Mesendoderm (in vitro differentiated cells): ENCODE results near the gene MSANTD2.

Experiments
- DNase-seq: peaks from one replicate; pipeline ENCODE4 v3.0.0; 2013
- H2AK5ac ChIP-seq: 2 replicates; pipeline ENCODE4 v1.6.1; 2013; ENCODE audit warnings: low read length, inconsistent platforms
- H2BK120ac ChIP-seq: 2 replicates; pipeline ENCODE4 v1.6.1; 2013; ENCODE audit warnings: low read depth, mild to moderate bottlenecking, low read length, moderate library complexity, mixed read lengths
- H2BK15ac ChIP-seq: replicated peaks from 2 replicates; pipeline ENCODE4 v1.6.1; 2013; ENCODE audit warnings: low read depth, mild to moderate bottlenecking, moderate library complexity
- H2BK5ac ChIP-seq: 2 replicates; pipeline ENCODE4 v1.6.1; 2013; ENCODE audit warnings: low read length, inconsistent platforms
- H3K18ac ChIP-seq: 2 replicates; pipeline ENCODE4 v1.6.1; 2013; ENCODE audit warnings: mild to moderate bottlenecking, low read length, mixed read lengths
- H3K23ac ChIP-seq: one replicate; pipeline ENCODE4 v1.6.1; 2013; ENCODE audit warnings: low read length
- H3K27ac ChIP-seq: 2 replicates; pipeline ENCODE4 v1.5.1; 2013; ENCODE audit warnings: low read depth, mild to moderate bottlenecking, inconsistent platforms, low read length, moderate library complexity
- H3K27me3 ChIP-seq: 2 replicates; pipeline ENCODE4 v1.6.1; 2013; ENCODE audit warnings: low read length, control low read depth, mild to moderate bottlenecking, inconsistent platforms; ENCODE audit not compliant: insufficient read depth, poor library complexity
- H3K36me3 ChIP-seq: 2 replicates; pipeline ENCODE4 v1.6.1; 2013; ENCODE audit warnings: low read length, inconsistent platforms; ENCODE audit not compliant: control insufficient read depth, insufficient read depth
- H3K4ac ChIP-seq: one replicate; pipeline ENCODE4 v1.6.1; 2013; ENCODE audit warnings: low read depth, mild to moderate bottlenecking, low read length, moderate library complexity
- H3K4me1 ChIP-seq: 2 replicates; pipeline ENCODE4 v1.6.1; 2013; ENCODE audit warnings: low read depth, low read length, inconsistent platforms; ENCODE audit not compliant: control insufficient read depth
- H3K4me2 ChIP-seq: 2 replicates; pipeline ENCODE4 v1.6.1; 2013; ENCODE audit warnings: low read length
- H3K4me3 ChIP-seq: 2 replicates; pipeline ENCODE4 v1.5.1; 2013; ENCODE audit warnings: mild to moderate bottlenecking, low read length
- H3K56ac ChIP-seq: one replicate; pipeline ENCODE4 v1.6.1; 2013; ENCODE audit warnings: low read length
- H3K79me1 ChIP-seq: 2 replicates; pipeline ENCODE4 v1.6.1; 2013; ENCODE audit warnings: low read length, inconsistent platforms
- H3K79me2 ChIP-seq: 2 replicates; pipeline ENCODE4 v1.6.1; 2013; ENCODE audit warnings: mild to moderate bottlenecking, low read length; ENCODE audit not compliant: control insufficient read depth, insufficient read depth
- H3K9ac ChIP-seq: 2 replicates; pipeline ENCODE4 v1.6.1; 2013; ENCODE audit warnings: low read length, inconsistent platforms
- H4K5ac ChIP-seq: one replicate; pipeline ENCODE4 v1.6.1; 2013; ENCODE audit warnings: low read length
- H4K8ac ChIP-seq: one replicate; pipeline ENCODE4 v1.6.1; 2013; ENCODE audit warnings: low read depth, mild to moderate bottlenecking, control low read depth, low read length, moderate library complexity
- WGBS: extraction: QIAGEN DNeasy Blood & Tissue Kit; methylation state at CpG from one replicate; pipeline ENCODE4 v1.1.7; 2013; ENCODE audit warnings: low lambda C conversion rate, missing lambda C conversion rate; ENCODE audit not compliant: insufficient coverage; ENCODE audit errors: extremely low coverage; 5-methylcytosine and 5-hydroxymethylcytosine counted together

MSANTD2 gene

DNA sequence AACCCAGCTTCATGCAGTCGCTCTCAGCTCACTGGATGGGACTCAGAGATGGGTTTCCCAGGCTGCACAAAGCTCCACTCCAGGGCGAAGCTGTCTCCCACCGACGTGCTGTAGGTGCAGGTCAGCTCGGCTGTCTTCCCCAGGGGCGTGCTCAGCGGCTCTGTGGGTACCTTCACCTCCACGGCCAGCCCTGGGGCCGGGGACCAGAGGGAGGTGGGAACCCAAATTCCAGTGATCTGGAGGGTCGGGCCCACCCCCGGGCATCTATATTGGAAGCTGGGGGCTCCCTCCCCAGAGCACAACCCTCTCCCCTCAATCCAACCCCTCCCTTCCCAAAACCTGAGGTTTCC, 48.8 kb downstream of the MSANTD2 start:
- Histone ChIP-seq H3K56ac (no peak overlapping the region), H3K27ac (no peak overlapping the region), H3K4me1 (peaks cover 4% of the 10 kb centered on the region), H3K4me2 (no peak overlapping the region), H4K8ac (no peak overlapping the region), H4K5ac (no peak overlapping the region), H3K79me1 (no peaks in the 10 kb centered on the region), H3K79me2 (no peaks in the 10 kb centered on the region), H2BK5ac (no peak overlapping the region), H3K36me3 (no peaks in the 10 kb centered on the region), H3K4me3 (no peak overlapping the region), H3K9ac (no peak overlapping the region), H2BK15ac (no peak overlapping the region), H3K23ac (no peak overlapping the region), H2BK120ac (no peak overlapping the region), H2AK5ac (no peak overlapping the region), H3K4ac (no peak overlapping the region), H3K27me3 (peaks cover 72% of the 10 kb centered on the region), H3K18ac (no peak overlapping the region)
- no peak for DNase-seq
- no CpG with 5 or more reads among the region's 11 CpGs for WGBS

DNA sequence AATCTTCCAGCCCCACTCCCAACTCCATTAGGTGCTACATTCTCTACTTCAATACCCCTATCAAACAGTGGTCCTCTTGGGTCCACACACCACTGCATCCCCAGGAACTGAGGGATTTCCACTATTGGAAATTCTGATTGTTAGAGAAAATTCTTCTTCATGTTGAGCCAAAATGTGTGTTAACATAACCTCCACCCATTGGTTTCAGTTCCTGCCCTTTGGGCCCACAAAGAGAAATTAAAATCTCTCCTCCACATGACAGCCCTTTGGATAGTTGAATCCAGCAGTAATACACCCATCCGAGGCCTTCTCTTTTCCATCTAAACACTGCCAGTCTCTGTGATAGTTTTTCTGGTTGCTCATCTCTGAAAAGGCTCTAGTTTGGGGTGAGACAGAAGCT, 50.3 kb downstream of the MSANTD2 start:
- H3K18ac ChIP-seq = no peak overlapping the region
- H3K9ac ChIP-seq = no peak overlapping the region
- H3K56ac ChIP-seq = no peak overlapping the region
- H3K27me3 ChIP-seq = peaks cover 75% of the 10 kb centered on the region
- no peak overlapping the region for H2AK5ac ChIP-seq
- H3K23ac ChIP-seq = no peak overlapping the region
- H2BK15ac ChIP-seq = no peak overlapping the region
- no peak overlapping the region for H3K4me3 ChIP-seq
- no peaks in the 10 kb centered on the region for H3K36me3 ChIP-seq
- H3K79me2 ChIP-seq = no peaks in the 10 kb centered on the region
- H3K27ac ChIP-seq = no peak overlapping the region
- no peak overlapping the region for H3K4ac ChIP-seq
- no peak overlapping the region for H2BK120ac ChIP-seq
- H3K79me1 ChIP-seq = no peaks in the 10 kb centered on the region
- no CpG with 5 or more reads among the region's 1 CpG for WGBS
- DNase-seq = no peak
- H4K8ac ChIP-seq = no peak overlapping the region
- peaks cover 4% of the 10 kb centered on the region for H3K4me1 ChIP-seq
- H3K4me2 ChIP-seq = no peak overlapping the region
- no peak overlapping the region for H4K5ac ChIP-seq
- H2BK5ac ChIP-seq = no peak overlapping the region

DNA sequence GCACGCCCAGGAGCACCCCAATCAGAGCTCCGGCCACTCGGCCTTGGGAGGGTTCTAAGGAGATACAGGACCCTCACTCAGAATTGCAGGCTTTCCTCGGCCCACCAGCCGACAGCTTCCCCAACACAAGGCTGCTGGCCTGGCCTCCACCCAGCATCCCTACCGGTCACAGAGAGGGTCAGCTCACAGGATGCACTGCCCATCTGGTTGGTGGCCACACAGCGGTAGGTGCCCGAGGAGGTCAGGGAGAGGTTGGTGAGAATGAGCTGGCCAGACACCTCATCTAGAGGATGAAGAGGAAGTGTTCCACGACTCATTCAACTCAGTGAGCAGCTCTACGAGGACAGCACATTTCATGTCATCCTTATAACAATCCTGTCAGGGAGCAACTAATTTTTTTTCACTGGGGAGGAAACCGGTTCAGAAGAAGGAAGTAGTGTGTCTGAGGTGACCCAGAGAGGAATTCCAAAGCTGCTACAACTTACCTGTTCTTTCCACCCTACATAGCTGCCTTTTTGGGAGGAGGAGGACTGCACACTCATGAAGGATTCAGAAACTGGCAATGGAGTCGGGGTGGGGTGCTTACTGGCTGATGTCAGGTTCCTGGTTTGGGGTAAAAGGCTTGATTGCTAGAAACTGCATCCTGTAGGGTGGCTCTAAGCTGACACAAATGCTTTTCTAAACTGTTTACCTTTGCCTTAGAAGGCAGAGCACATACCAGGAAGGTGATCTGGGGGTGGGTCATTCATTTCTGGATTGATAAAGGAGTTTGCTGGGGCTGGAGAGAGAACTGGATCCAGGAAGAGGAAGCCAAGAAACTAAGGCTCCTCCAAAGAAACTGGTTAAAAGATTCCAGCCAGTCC, 51.5 kb downstream of the MSANTD2 start:
- WGBS = no CpG with 5 or more reads among the region's 12 CpGs
- no peak overlapping the region for H3K4ac ChIP-seq

GRCh38 chr11:124748100-124748418, 52.1 kb downstream of the MSANTD2 start:
- H3K23ac ChIP-seq = no peak overlapping the region
- no peak overlapping the region for H3K18ac ChIP-seq
- no peak overlapping the region for H2BK5ac ChIP-seq
- H3K27ac ChIP-seq = no peak overlapping the region
- H3K79me1 ChIP-seq = no peaks in the 10 kb centered on the region
- H2AK5ac ChIP-seq = no peak overlapping the region
- WGBS = no CpG with 5 or more reads among the region's 7 CpGs
- H3K36me3 ChIP-seq = no peaks in the 10 kb centered on the region
- H3K4me1 ChIP-seq = peaks cover 4% of the 10 kb centered on the region
- H3K56ac ChIP-seq = no peak overlapping the region
- H3K9ac ChIP-seq = no peak overlapping the region
- no peak overlapping the region for H4K5ac ChIP-seq
- H3K27me3 ChIP-seq = peaks cover 88% of the 10 kb centered on the region
- H3K79me2 ChIP-seq = no peaks in the 10 kb centered on the region
- no peak overlapping the region for H3K4me3 ChIP-seq
- no peak overlapping the region for H3K4ac ChIP-seq
- no peak overlapping the region for H3K4me2 ChIP-seq
- H4K8ac ChIP-seq = no peak overlapping the region
- DNase-seq = no peak
- no peak overlapping the region for H2BK120ac ChIP-seq
- H2BK15ac ChIP-seq = no peak overlapping the region

More for the DNA sequence above, 51.5 kb downstream of the MSANTD2 start:
- no peak overlapping the region for H4K8ac ChIP-seq
- H4K5ac ChIP-seq = no peak overlapping the region
- H3K18ac ChIP-seq = no peak overlapping the region
- H2BK15ac ChIP-seq = no peak overlapping the region
- H3K27me3 ChIP-seq = peaks cover 83% of the 10 kb centered on the region
- H2AK5ac ChIP-seq = no peak overlapping the region
- peak overlapping the region; percentile 51 for H3K23ac ChIP-seq
- no peak overlapping the region for H3K9ac ChIP-seq
- H2BK5ac ChIP-seq = no peak overlapping the region
- no peak overlapping the region for H3K56ac ChIP-seq
- H3K36me3 ChIP-seq = no peaks in the 10 kb centered on the region
- H3K4me2 ChIP-seq = no peak overlapping the region
- H2BK120ac ChIP-seq = no peak overlapping the region
- no peak overlapping the region for H3K27ac ChIP-seq
- H3K79me2 ChIP-seq = no peaks in the 10 kb centered on the region
- DNase-seq = no peak
- no peak overlapping the region for H3K4me3 ChIP-seq
- H3K4me1 ChIP-seq = peaks cover 4% of the 10 kb centered on the region
- H3K79me1 ChIP-seq = no peaks in the 10 kb centered on the region

DNA sequence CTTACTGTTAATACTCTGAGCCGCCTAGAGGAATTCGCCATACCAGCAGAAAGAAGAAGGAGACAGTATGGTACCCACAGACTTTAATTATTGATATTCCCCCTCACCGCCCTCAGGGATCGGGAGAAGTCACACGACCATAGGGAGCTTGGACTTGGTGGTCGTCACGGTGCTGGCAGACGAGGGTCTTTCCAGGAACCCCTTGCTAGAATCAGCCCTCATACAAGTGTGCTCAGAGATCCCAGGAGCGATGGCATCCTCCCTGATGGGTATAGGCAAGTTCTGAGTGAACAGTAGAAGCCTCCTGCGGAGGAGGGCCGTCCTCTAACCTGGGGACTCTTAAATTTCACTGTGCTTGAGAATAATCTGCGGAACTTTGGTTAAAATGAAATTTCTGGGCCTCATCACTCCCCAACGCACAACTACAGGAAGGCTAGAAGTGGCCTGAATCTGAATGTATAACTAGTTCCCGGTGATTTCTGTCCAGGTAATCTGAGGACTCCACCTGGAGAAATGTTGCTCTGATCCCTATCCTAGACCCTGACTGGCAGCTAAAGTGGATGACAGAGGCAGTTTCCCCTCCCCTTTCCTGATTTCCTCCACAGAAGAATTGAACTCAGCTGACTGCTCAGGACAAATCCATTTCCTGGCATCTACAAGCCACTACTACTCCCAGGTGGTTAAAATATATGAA, 52.7 kb downstream of the MSANTD2 start:
- no peak overlapping the region for H2BK5ac ChIP-seq
- H3K79me2 ChIP-seq = no peaks in the 10 kb centered on the region
- H3K56ac ChIP-seq = no peak overlapping the region
- H3K27ac ChIP-seq = no peak overlapping the region
- H4K8ac ChIP-seq = no peak overlapping the region
- H3K18ac ChIP-seq = no peak overlapping the region
- WGBS = no CpG with 5 or more reads among the region's 14 CpGs
- H2BK15ac ChIP-seq = no peak overlapping the region
- H3K4me1 ChIP-seq = peaks cover under 1% of the 10 kb centered on the region
- DNase-seq = no peak
- no peak overlapping the region for H2AK5ac ChIP-seq
- H4K5ac ChIP-seq = no peak overlapping the region
- no peak overlapping the region for H3K4ac ChIP-seq
- H3K36me3 ChIP-seq = no peaks in the 10 kb centered on the region
- no peak overlapping the region for H3K4me2 ChIP-seq
- no peak overlapping the region for H3K9ac ChIP-seq
- H3K23ac ChIP-seq = no peak overlapping the region
- no peak overlapping the region for H2BK120ac ChIP-seq
- no peaks in the 10 kb centered on the region for H3K79me1 ChIP-seq
- H3K4me3 ChIP-seq = no peak overlapping the region
- peaks cover 89% of the 10 kb centered on the region for H3K27me3 ChIP-seq
